Heart left ventricle (tissue), 13 donors: Measurements from ENCODE around the gene MID1.

Experiments
- CTCF ChIP-seq, 12 donors: fragments of 200-600 bp; sonication (generic) in 4 of 12; IDR thresholded peaks; one replicate each; pipeline versions ENCODE4 v1.5.0 to v1.8.0; 2018 to 2022; ENCODE audit warnings: antibody characterized with exemption in 12 of 12, mild to moderate bottlenecking in 5 of 12
- POLR2A ChIP-seq, 2 donors: fragments of 450-650 bp; IDR thresholded peaks; one replicate each; pipeline ENCODE4 v1.6.1; 2017; ENCODE audit warnings: antibody characterized with exemption in 2 of 2, mild to moderate bottlenecking in 2 of 2, moderate library complexity in 2 of 2
- donor health status: ischemic (EF 13 %, LVEDD 7.1; RV severe dilation, severe dysfunction).
- donor health status: DM: no; HTN: yes; CAD: no.
- donor health status: DM: no; HTN: no; CAD: no.
- donor health status: ischemic (EF 25% LVEDD 6.9; RV normal size, moderate dysfunction).
- donor health status: ischemic (EF 25% LVEDD 5.7; RV mildly dilated, moderate dysfunction).
- donor health status: ischemic (EF 35%, LVEDD 5.7; RV mildly dilated, moderate dysfunction).
- donor health status: nonischemic (EF 11% LVEDD 7.7; RV severe dilation, severe dysfunction).
- donor health status: DM: yes; HTN: yes; CAD: no.
- donor health status: PGD.
- donor health status: ischemic (EF 29% LVEDD 5.4; RV normal size, mild dysfunction).
- donor health status: nonischemic (EF 23%, LVEDD 6.1; RV moderate dilation, normal function).

- TF ChIP-seq CTCF (IDR thresholded peaks at IDR 0.05), result no peak
- no peak for TF ChIP-seq POLR2A (IDR thresholded peaks at IDR 0.05)
Observed at GRCh38 chrX:10630320-10630719, 9.9 kb upstream of the MID1 start.
